ENCODE data around the gene DRGX.

Gene DRGX

GRCh38 chr10:49361178-49361554 lies 34.7 kb downstream of the DRGX start:
- no peak for DNase-seq (ENCODE audit: low read depth)

- DNase-seq (ENCODE audit: low read depth): no peak
Measured at GRCh38 chr10:49360271-49361177, 35.4 kb downstream of the DRGX start.

- DNase-seq (ENCODE audit: low read depth): no peak
Measured at GRCh38 chr10:49359349-49360270, 36.3 kb downstream of the DRGX start.

- DNase-seq (ENCODE audit: low read depth): no peak
Measured at GRCh38 chr10:49357910-49358309, 38.0 kb downstream of the DRGX start.

- DNase-seq (ENCODE audit: low read depth): no peak
Measured at GRCh38 chr10:49356944-49357343, 38.9 kb downstream of the DRGX start.

GRCh38 chr10:49356181-49356580 lies 39.7 kb downstream of the DRGX start:
- DNase-seq (ENCODE audit: low read depth): no peak

- DNase-seq (ENCODE audit: low read depth): no peak
Measured at GRCh38 chr10:49355221-49355620, 40.7 kb downstream of the DRGX start.

GRCh38 chr10:49354593-49354992 lies 41.3 kb downstream of the DRGX start:
- DNase-seq (ENCODE audit: low read depth): no peak

GRCh38 chr10:49353895-49354566 lies 41.9 kb downstream of the DRGX start:
- no peak for DNase-seq (ENCODE audit: low read depth)

- no peak for DNase-seq (ENCODE audit: low read depth)
Measured at GRCh38 chr10:49353026-49353894, 42.6 kb downstream of the DRGX start.

GRCh38 chr10:49352323-49352722 lies 43.6 kb downstream of the DRGX start:
- DNase-seq (ENCODE audit: low read depth): no peak

GRCh38 chr10:49351669-49352068 lies 44.2 kb downstream of the DRGX start:
- DNase-seq (ENCODE audit: low read depth): no peak

- DNase-seq (ENCODE audit: low read depth): no peak
Measured at GRCh38 chr10:49350846-49351532, 44.9 kb downstream of the DRGX start.

- no peak for DNase-seq (ENCODE audit: low read depth)
Measured at GRCh38 chr10:49350138-49350537, 45.8 kb downstream of the DRGX start.

- no peak for DNase-seq (ENCODE audit: low read depth)
Measured at GRCh38 chr10:49349390-49349789, 46.5 kb downstream of the DRGX start.

- DNase-seq (ENCODE audit: low read depth): no peak
Measured at GRCh38 chr10:49348593-49348992, 47.3 kb downstream of the DRGX start.

GRCh38 chr10:49347827-49348226 lies 48.1 kb downstream of the DRGX start:
- DNase-seq (ENCODE audit: low read depth): no peak

GRCh38 chr10:49347342-49347741 lies 48.5 kb downstream of the DRGX start:
- no peak for DNase-seq (ENCODE audit: low read depth)

GRCh38 chr10:49344840-49345239 lies 51.0 kb downstream of the DRGX start:
- DNase-seq (ENCODE audit: low read depth): no peak

GRCh38 chr10:49338604-49339003 lies 57.3 kb downstream of the DRGX start:
- DNase-seq (ENCODE audit: low read depth): no peak
